Measurements from ENCODE around the gene RELCH. TPM values are rescaled to one million over a fixed set of nuclear protein-coding genes. Genes with fewer than 3 reads are reported as not detected.

The RELCH gene
- 31.7 and 37.7 TPM in 2 replicates for total RNA-seq (2016; rRNA removed; fragmentation: Illumina TruSeq; extraction: Trizol)
- 3.3 and 4.1 TPM in 2 replicates for total RNA-seq (2016; cell fraction: cytosol; rRNA removed; fragmentation: Illumina TruSeq; extraction: Trizol; ENCODE audit: low read depth)
- 30.9 and 34.7 TPM in 2 replicates for total RNA-seq (2016; cell fraction: insoluble cytoplasmic fraction; rRNA removed; fragmentation: Illumina TruSeq; extraction: Trizol)
- total RNA-seq (2016; cell fraction: membrane; rRNA removed; fragmentation: Illumina TruSeq; extraction: Trizol) = 4.1 and 6.3 TPM in 2 replicates
- total RNA-seq (2016; cell fraction: nucleus; rRNA removed; fragmentation: Illumina TruSeq; extraction: Trizol) = 55.4 and 59.6 TPM in 2 replicates
- 5.6 and 7.6 TPM in 2 replicates for polyA plus RNA-seq (2011; rRNA removed)
- polyA plus RNA-seq (2011; cell fraction: cytosol; rRNA removed) = 2.5 and 2.7 TPM in 2 replicates
- polyA plus RNA-seq (2011; cell fraction: nucleus; rRNA removed) = 14.1 and 20.4 TPM in 2 replicates
- polyA plus RNA-seq (2012) = 7.7 and 9.3 TPM in 2 replicates
- polyA plus RNA-seq (2016; cell fraction: cytosol; fragmentation: Illumina TruSeq; extraction: Trizol; ENCODE audit: low read depth) = 0.33 and 0.52 TPM in 2 replicates
- 17.8 and 20.6 TPM in 2 replicates for polyA plus RNA-seq (2016; cell fraction: insoluble cytoplasmic fraction; fragmentation: Illumina TruSeq; extraction: Trizol; ENCODE audit: low read depth)
- 0.93 and 0.98 TPM in 2 replicates for polyA plus RNA-seq (2016; cell fraction: membrane; fragmentation: Illumina TruSeq; extraction: Trizol; ENCODE audit: low read depth)
- 34.5 and 36.4 TPM in 2 replicates for polyA plus RNA-seq (2016; cell fraction: nucleus; fragmentation: Illumina TruSeq; extraction: Trizol; ENCODE audit: insufficient read depth, low read depth)
- 47.4 and 47.9 TPM in 2 replicates for polyA minus RNA-seq (2011; rRNA and poly(A)+ RNA removed; ENCODE audit: low replicate concordance)
- polyA minus RNA-seq (2011; cell fraction: cytosol; rRNA and poly(A)+ RNA removed) = 7.7 and 8.6 TPM in 2 replicates
- 143 and 163 TPM in 2 replicates for polyA minus RNA-seq (2011; cell fraction: nucleus; rRNA and poly(A)+ RNA removed)
- percentile 84 among the genes with signal in this experiment for Bru-seq, nascent RNA
- percentile 64 among the genes with signal in this experiment for BruChase-seq, experiment 1, labeled RNA remaining after a 6-hour chase
- percentile 74 among the genes with signal in this experiment for BruChase-seq, experiment 2, labeled RNA remaining after a 2-hour chase
- long read RNA-seq, experiment 1, full-length matches to known transcripts = 1 of 3 reads
- long read RNA-seq, experiment 1, partial matches to known transcripts = 1 of 3 reads
- long read RNA-seq, experiment 1, other reads (novel, unspliced or antisense) = 1 of 3 reads
- long read RNA-seq, experiment 2, full-length matches to known transcripts = 2 of 8 reads
- long read RNA-seq, experiment 2, partial matches to known transcripts = 6 of 8 reads
- long read RNA-seq, experiment 2, other reads (novel, unspliced or antisense) = 0 of 8 reads

- FAIRE-seq (peak; percentile 78), ATAC-seq (peak; percentile 93), DNase-seq (ENCODE audit: low spot score) (peak; percentile 98)
- in situ Hi-C loops (cut with HindIII; ENCODE audit: extremely low pct_ligation_motif_present, low pct_unique_long_range_greater_than_20kb) (loop anchor here (5.0 kb wide), 1 partner anchor 55 kb away; no protein-coding TSS in a partner anchor), intact Hi-C loops (cut with micrococcal nuclease; ENCODE audit: unreplicated experiment) (loop anchor here (10.0 kb wide), 2 partner anchors 338 to 398 kb away; partner anchors contain the start of gene ZCCHC2)
- Histone ChIP-seq H3K36me3 (replicated peaks in 1 of 2; ENCODE audit: control insufficient read depth in 1 of 2, insufficient read depth in 2 of 2, low read length in 2 of 2) (no peaks in the 10 kb centered on the region), H3K27ac (ENCODE audit: extremely low read length, insufficient read depth, low read length) (peak within 1 kb of the TSS; percentile 89), H3K4me3 (replicated peaks in 1 of 3; ENCODE audit: insufficient read depth in 1 of 3, low read depth in 2 of 3, low read length in 3 of 3) (peak within 1 kb of the TSS; percentile 92 to 99 (median 97)), H3K9me3 (ENCODE audit: low read length) (no peaks in the 10 kb centered on the region), H3K27me3 (ENCODE audit: control insufficient read depth in 1 of 2, insufficient read depth in 2 of 2, low read length in 2 of 2) (no peaks in the 10 kb centered on the region; a peak in 1 of 5 replicates), H3K79me2 (ENCODE audit: insufficient read depth, low read length) (peaks cover 69% of the 10 kb centered on the region), H3K9ac (ENCODE audit: insufficient read depth, low read depth, low read length) (peak within 1 kb of the TSS; percentile 81), H3K4me2 (ENCODE audit: low read depth, low read length) (peak within 1 kb of the TSS; percentile 78), H4K20me1 (ENCODE audit: insufficient read depth, low read length) (peaks cover 8% of the 10 kb centered on the region; the same call in 1 of the 2 replicates), H3K4me1 (ENCODE audit: insufficient read depth, low read length) (peaks cover 45% of the 10 kb centered on the region), H2AFZ (ENCODE audit: low read length) (peak within 1 kb of the TSS; percentile 59)
- 0% methylated on average over 1 of the region's 55 CpGs for WGBS (ENCODE audit: low lambda C conversion rate)
- BruUV-seq (replicated peaks) = no TSS peak
- ChIA-PET POLR2A (interaction anchor here (0.7 to 2.0 kb wide), 6 partner anchors 8 to 1181 kb away, joined by 3 to 10 read pairs (median 4); partner anchors contain the start of gene KDSR), CTCF (ENCODE audit: low intra/inter-chr PET ratio, low total read pairs) (interaction anchor here (0.7 kb wide), 1 partner anchor 62 kb away, joined by 3 read pairs; no protein-coding TSS in a partner anchor)
- TF ChIP-seq HMG20A (CRISPR knock-in tag; IDR thresholded peaks at IDR 0.05; ENCODE audit: borderline replicate concordance) (no peak), ZC3H13 (CRISPR knock-in tag; IDR thresholded peaks at IDR 0.05) (no peak), TARDBP (CRISPR knock-in tag; IDR thresholded peaks at IDR 0.05) (peak; percentile 39), ZBTB1 (CRISPR knock-in tag; IDR thresholded peaks at IDR 0.05; ENCODE audit: borderline replicate concordance) (no peak), NFATC3 (CRISPR knock-in tag; IDR thresholded peaks at IDR 0.05) (no peak), ZNF605 (CRISPR knock-in tag; IDR thresholded peaks at IDR 0.05) (peak; percentile 6), FLYWCH1 (CRISPR knock-in tag; IDR thresholded peaks at IDR 0.05) (no peak), ZEB1 (IDR thresholded peaks at IDR 0.05; ENCODE audit: insufficient replicate concordance, low read depth) (peak; percentile 77), ZNF776 (CRISPR knock-in tag; IDR thresholded peaks at IDR 0.05) (peak; percentile 30; the same call in 1 of the 2 replicates), SMC3 (IDR thresholded peaks at IDR 0.05; ENCODE audit: low read length) (no peak), ZNF564 (CRISPR knock-in tag; IDR thresholded peaks at IDR 0.05) (peak; percentile 41; the same call in 1 of the 2 replicates), SNAPC5 (CRISPR knock-in tag; IDR thresholded peaks at IDR 0.05; ENCODE audit: borderline replicate concordance) (no peak), E2F2 (CRISPR knock-in tag; IDR thresholded peaks at IDR 0.05; ENCODE audit: borderline replicate concordance) (peak; percentile 71; the same call in 1 of the 2 replicates), GPN1 (CRISPR knock-in tag; IDR thresholded peaks at IDR 0.05; ENCODE audit: borderline replicate concordance) (no peak), ZNF616 (CRISPR knock-in tag; IDR thresholded peaks at IDR 0.05; ENCODE audit: low read depth) (no peak), DNMT1 (CRISPR knock-in tag; IDR thresholded peaks at IDR 0.05) (no peak), HIVEP1 (CRISPR knock-in tag; IDR thresholded peaks at IDR 0.05) (no peak), SAFB2 (CRISPR knock-in tag; IDR thresholded peaks at IDR 0.05; ENCODE audit: borderline replicate concordance, low read depth) (no peak)
These were observed at the start of gene RELCH, which contains the start of gene PIGN for GRCh38 chr18:62186774-62187542. RELCH (plus strand) TSS chr18:62187255; CDS start chr18:62187506, 251 bp downstream. PIGN (minus strand) TSS chr18:62187056; CDS start chr18:62161353, 25,703 bp downstream.
